ENCODE measurements around the gene GALR1.

GRCh38 chr18:77321823-77322805 lies 72.5 kb downstream of the GALR1 start:
- TF ChIP-seq POLR2AphosphoS5 (IDR thresholded peaks at IDR 0.05; ENCODE audit: low read depth, low read length) (no peak), REST (IDR thresholded peaks at IDR 0.05; ENCODE audit: insufficient read depth in 1 of 2, low read depth in 2 of 2, low read length in 2 of 2) (no peak)

Data from PFSK-1 (cell line).